Epithelial cell of proximal tubule (primary cell): ENCODE measurements around the gene ASXL2. TPM values are rescaled to one million over a fixed set of nuclear protein-coding genes. Genes with fewer than 3 reads are reported as not detected.

Experiments used
- DNase-seq: peaks from one replicate; pipeline ENCODE4 v3.0.0-alpha.2; 2011; ENCODE audit warnings: low read depth
- H3K4me3 ChIP-seq: 2 replicates; pipeline ENCODE4 v1.5.1; 2011; ENCODE audit warnings: low read depth, mild to moderate bottlenecking, low read length
- total RNA-seq: library from RNA; depleted of rRNA; stranded (reverse); fragments of >200 nt; gene quantifications from 2 replicates; pipeline ENCODE4 v1.2.3, GENCODE V29; 2015
- TF ChIP-seq, protein P1 (sequence below): conservative IDR thresholded peaks from 2 replicates; pipeline ENCODE4 v1.5.1; 2012; ENCODE audit warnings: low read depth, mild to moderate bottlenecking, low read length

Gene ASXL2
- total RNA-seq, 1 donor from 2014 or later = 10.1 TPM

DNA sequence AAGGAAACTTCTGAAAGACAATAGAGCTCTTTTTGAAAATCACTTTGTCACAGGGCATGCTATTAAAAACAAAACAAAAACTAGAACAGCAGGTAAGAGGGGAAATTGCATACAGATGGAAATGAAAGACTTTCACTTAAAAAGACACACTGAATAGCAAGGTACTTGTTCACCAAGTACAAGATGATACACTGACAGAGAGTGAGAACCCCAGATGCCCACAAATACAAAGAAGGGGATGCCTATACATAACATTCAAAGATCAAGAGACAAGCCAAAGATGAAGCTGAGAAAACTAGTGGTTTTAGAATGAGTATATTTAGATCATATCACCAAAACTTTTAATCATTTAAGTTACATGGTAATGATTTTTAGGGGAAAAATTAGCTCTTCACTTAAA, 60.7 kb downstream of the ASXL2 start:
- H3K4me3 ChIP-seq = no peak overlapping the region
- TF ChIP-seq, protein P1, sequence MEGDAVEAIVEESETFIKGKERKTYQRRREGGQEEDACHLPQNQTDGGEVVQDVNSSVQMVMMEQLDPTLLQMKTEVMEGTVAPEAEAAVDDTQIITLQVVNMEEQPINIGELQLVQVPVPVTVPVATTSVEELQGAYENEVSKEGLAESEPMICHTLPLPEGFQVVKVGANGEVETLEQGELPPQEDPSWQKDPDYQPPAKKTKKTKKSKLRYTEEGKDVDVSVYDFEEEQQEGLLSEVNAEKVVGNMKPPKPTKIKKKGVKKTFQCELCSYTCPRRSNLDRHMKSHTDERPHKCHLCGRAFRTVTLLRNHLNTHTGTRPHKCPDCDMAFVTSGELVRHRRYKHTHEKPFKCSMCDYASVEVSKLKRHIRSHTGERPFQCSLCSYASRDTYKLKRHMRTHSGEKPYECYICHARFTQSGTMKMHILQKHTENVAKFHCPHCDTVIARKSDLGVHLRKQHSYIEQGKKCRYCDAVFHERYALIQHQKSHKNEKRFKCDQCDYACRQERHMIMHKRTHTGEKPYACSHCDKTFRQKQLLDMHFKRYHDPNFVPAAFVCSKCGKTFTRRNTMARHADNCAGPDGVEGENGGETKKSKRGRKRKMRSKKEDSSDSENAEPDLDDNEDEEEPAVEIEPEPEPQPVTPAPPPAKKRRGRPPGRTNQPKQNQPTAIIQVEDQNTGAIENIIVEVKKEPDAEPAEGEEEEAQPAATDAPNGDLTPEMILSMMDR = no peak
- no peak for DNase-seq

DNA sequence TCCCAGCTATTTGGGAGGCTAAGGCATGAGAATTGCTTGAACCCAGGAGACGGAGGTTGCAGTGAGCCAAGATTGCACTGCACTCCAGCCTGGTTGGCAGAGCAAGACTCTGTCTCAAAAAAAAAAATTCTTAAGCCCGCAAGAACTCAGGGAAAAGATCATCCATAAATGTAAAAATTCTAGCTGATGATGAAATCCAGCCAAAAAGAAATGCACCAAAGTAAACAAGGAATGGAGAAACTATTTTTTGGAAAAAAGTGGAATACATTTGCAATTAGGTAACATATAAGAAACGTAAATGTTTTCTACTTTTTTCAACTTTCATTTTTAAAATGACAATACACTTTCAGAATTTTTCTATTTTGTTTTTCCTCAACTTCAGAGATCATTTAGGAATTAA, 61.3 kb downstream of the ASXL2 start:
- no peak overlapping the region for H3K4me3 ChIP-seq
- no peak for DNase-seq
- TF ChIP-seq, protein P1 = no peak

- TF ChIP-seq, protein P1 = no peak
Observed at GRCh38 chr2:25816249-25816648, 62.0 kb downstream of the ASXL2 start.

GRCh38 chr2:25814681-25815080, 63.6 kb downstream of the ASXL2 start:
- TF ChIP-seq, protein P1 = no peak
- no peak overlapping the region for H3K4me3 ChIP-seq
- no peak for DNase-seq

More at GRCh38 chr2:25816249-25816648, 62.0 kb downstream of the ASXL2 start:
- DNase-seq = no peak
- H3K4me3 ChIP-seq = no peak overlapping the region

DNA sequence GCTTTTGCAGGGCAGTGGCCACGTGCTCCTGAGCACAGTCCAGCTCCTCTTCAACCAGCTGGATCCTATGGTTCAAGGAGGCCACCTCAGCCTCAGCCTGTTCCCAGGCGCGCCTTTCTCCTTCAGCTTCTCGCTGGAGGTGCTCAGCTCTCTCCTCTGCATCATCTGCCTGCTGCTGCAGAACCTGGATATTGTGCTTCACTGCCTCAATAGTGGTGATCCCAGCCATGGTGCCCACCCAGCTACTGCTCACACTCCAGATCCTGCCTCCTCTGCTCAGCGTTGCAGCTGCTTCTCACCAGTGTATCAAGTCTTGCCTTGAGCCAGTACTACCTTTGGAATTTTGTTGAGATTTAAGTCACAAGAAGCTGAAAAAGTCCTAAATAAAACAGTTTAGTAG, 67.9 kb downstream of the ASXL2 start:
- TF ChIP-seq, protein P1 = no peak
- no peak overlapping the region for H3K4me3 ChIP-seq
- DNase-seq = no peak

DNA sequence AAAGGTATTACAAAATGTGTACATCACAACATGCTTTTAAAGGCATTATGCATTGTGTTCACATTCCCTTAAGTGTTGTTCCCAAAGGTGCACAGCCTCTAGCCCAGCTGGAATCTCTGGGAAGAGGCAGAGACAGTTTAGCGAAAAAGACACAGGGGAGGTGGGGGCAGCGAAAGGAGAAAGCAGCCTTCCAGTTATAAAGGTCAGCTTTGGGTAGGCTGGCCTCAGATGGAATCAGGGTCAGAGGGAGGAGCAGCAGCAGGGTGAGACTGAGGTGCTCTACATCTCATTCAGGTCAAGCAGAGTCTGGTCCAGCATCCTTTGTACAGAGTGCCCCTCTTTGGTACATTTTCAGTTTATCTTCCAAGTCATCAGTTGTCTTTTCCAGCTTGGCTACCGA, 68.6 kb downstream of the ASXL2 start:
- TF ChIP-seq, protein P1 = no peak
- no peak overlapping the region for H3K4me3 ChIP-seq
- no peak for DNase-seq

- DNase-seq = no peak
- TF ChIP-seq, protein P1 = no peak
- no peak overlapping the region for H3K4me3 ChIP-seq
Observed at GRCh38 chr2:25808006-25808383, 70.3 kb downstream of the ASXL2 start.
